Nephron (organoid): Measurements from ENCODE around the gene ZNF385D.
A peak's percentile ranks its signal among the peaks of the same experiment; 100 is the strongest.

ENCODE experiments used
- H3K27ac Mint-ChIP-seq, 3 experiments: 2 replicates each; pipeline ENCODE4 v1.8.0; 2020; ENCODE audit warnings: mixed read lengths in 3 of 3, mild to moderate bottlenecking in 2 of 3, moderate library complexity in 1 of 3
- H3K27me3 Mint-ChIP-seq: 2 replicates; pipeline ENCODE4 v1.8.0; 2021; ENCODE audit warnings: low read depth, mild to moderate bottlenecking, moderate library complexity, mixed read lengths
- H3K36me3 Mint-ChIP-seq: 2 replicates; pipeline ENCODE4 v1.8.0; 2020; ENCODE audit warnings: low read depth, mixed read lengths
- H3K4me1 Mint-ChIP-seq: 2 replicates; pipeline ENCODE4 v1.8.0; 2020; ENCODE audit warnings: mixed read lengths
- H3K4me3 Mint-ChIP-seq, 3 experiments: 2 replicates each; pipeline ENCODE4 v1.8.0; 2020; ENCODE audit warnings: mild to moderate bottlenecking in 3 of 3, mixed read lengths in 3 of 3, moderate library complexity in 2 of 3
- H3K9me3 Mint-ChIP-seq: 2 replicates; pipeline ENCODE4 v1.8.0; 2020; ENCODE audit warnings: mixed read lengths
- TF ChIP-seq, protein P1 (sequence below), 3 experiments: fragments of 200-600 bp; sonication (generic); IDR thresholded peaks; one replicate each; pipeline ENCODE4 v1.5.0; 2021; ENCODE audit warnings: antibody characterized with exemption in 3 of 3; ENCODE audit not compliant: unreplicated experiment in 3 of 3

Gene ZNF385D

GRCh38 chr3:21551019-21551418 is 200.0 kb downstream of the ZNF385D start:
- Mint-ChIP-seq H3K4me3 (no peak overlapping the region), H3K36me3 (peaks cover 3% of the 10 kb centered on the region), H3K27me3 (no peaks in the 10 kb centered on the region), H3K27ac (peak overlapping the region; percentile 40 to 93 (median 63)), H3K9me3 (peaks cover under 1% of the 10 kb centered on the region), H3K4me1 (peaks cover 11% of the 10 kb centered on the region)
- TF ChIP-seq, protein P1, sequence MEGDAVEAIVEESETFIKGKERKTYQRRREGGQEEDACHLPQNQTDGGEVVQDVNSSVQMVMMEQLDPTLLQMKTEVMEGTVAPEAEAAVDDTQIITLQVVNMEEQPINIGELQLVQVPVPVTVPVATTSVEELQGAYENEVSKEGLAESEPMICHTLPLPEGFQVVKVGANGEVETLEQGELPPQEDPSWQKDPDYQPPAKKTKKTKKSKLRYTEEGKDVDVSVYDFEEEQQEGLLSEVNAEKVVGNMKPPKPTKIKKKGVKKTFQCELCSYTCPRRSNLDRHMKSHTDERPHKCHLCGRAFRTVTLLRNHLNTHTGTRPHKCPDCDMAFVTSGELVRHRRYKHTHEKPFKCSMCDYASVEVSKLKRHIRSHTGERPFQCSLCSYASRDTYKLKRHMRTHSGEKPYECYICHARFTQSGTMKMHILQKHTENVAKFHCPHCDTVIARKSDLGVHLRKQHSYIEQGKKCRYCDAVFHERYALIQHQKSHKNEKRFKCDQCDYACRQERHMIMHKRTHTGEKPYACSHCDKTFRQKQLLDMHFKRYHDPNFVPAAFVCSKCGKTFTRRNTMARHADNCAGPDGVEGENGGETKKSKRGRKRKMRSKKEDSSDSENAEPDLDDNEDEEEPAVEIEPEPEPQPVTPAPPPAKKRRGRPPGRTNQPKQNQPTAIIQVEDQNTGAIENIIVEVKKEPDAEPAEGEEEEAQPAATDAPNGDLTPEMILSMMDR (IDR thresholded peaks at IDR 0.05; ENCODE audit: unreplicated experiment in 3 of 3) = peak; percentile 26 to 30 (median 30)

DNA sequence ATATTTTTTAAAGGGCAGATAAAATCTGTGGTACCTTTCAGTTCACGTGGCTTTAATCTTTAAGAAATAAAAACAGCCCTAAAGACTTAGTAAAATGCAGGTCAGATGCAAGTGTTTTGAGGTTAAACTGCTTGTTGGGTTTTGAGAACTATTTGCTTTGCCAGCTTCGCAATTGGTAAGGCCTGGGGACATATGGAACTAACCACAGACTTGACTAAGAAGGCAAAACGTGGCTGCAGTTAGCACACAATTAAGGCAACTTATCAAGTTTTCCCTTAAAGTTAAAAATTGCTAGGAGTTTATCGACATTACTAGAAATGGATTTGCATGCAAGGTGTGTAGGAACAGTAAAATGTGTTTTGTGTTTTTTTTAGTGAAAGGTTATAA is 206.9 kb downstream of the ZNF385D start:
- H3K9me3 Mint-ChIP-seq = no peaks in the 10 kb centered on the region
- H3K4me1 Mint-ChIP-seq = no peaks in the 10 kb centered on the region
- H3K4me3 Mint-ChIP-seq = no peak overlapping the region
- H3K36me3 Mint-ChIP-seq = peaks cover 4% of the 10 kb centered on the region
- peak overlapping the region in 2 of 3 experiments; percentile 26 to 31 for H3K27ac Mint-ChIP-seq
- TF ChIP-seq, protein P1 (IDR thresholded peaks at IDR 0.05; ENCODE audit: unreplicated experiment in 3 of 3) = no peak
- H3K27me3 Mint-ChIP-seq = no peaks in the 10 kb centered on the region

DNA sequence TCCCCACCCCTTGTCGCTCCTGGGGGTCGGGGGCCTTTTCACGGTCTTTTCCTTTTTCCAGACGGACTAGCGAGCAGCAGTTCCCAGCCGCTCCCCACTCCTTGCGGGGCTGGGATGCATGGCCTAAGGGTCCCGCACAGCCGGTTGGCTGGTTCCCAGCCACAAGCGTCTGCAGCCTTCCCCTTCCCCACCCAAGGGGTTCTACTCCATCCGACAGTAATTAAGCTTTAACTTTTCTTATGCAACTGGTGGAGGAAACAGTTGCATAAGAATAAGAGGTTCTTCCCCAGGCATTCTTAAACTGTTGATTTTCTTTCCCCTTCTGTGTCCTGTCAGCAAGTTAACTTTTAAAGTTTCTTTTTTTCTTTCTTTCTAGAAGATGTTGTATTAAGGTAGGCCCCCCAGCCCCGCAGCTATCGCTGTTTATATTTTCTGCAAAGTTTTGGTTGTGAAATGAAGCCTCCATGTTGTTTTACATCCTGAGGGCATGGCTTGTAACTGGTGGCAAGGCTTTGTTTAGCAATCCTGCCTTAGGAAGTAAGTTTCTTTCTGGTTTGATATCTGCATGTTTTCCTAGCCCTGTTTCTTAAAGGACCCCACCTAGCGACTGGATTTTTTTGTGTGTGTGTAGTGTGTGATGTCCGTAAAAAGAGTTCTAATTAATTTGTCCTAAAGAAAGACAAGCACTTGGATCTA is 207.5 kb downstream of the ZNF385D start:
- TF ChIP-seq, protein P1 (IDR thresholded peaks at IDR 0.05; ENCODE audit: unreplicated experiment in 3 of 3) = no peak
- no peaks in the 10 kb centered on the region for H3K9me3 Mint-ChIP-seq
- H3K36me3 Mint-ChIP-seq = peaks cover 4% of the 10 kb centered on the region
- no peaks in the 10 kb centered on the region for H3K4me1 Mint-ChIP-seq
- H3K27me3 Mint-ChIP-seq = no peaks in the 10 kb centered on the region
- peak overlapping the region in 2 of 3 experiments; percentile 0 to 41 for H3K27ac Mint-ChIP-seq
- H3K4me3 Mint-ChIP-seq = no peak overlapping the region

- TF ChIP-seq, protein P1 (IDR thresholded peaks at IDR 0.05; ENCODE audit: unreplicated experiment in 3 of 3) = no peak
- Mint-ChIP-seq H3K4me1 (no peaks in the 10 kb centered on the region), H3K27ac (no peak overlapping the region), H3K9me3 (no peaks in the 10 kb centered on the region), H3K27me3 (no peaks in the 10 kb centered on the region), H3K36me3 (peaks cover 4% of the 10 kb centered on the region), H3K4me3 (no peak overlapping the region)
Measured at GRCh38 chr3:21542656-21543379, 208.2 kb downstream of the ZNF385D start.

DNA sequence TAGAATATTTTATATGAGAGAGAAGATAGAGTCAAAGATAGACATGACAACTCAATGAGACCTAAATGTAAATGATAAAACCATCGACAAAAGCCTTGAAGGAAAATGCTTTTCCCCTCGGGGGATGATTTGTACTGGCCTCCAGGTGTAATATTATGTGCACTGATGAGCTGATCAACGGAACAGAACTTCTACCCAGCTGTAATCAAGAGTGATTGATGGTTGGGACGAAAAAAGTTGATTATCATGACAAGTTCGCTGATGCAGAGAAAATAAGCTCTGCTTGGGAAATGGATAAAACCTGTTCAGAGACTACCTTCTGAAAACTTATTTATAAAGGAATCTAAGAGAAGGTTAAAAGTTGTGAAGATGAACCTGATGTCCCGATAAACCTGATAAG is 210.7 kb downstream of the ZNF385D start:
- Mint-ChIP-seq H3K27me3 (no peaks in the 10 kb centered on the region), H3K9me3 (no peaks in the 10 kb centered on the region), H3K36me3 (peaks cover 4% of the 10 kb centered on the region), H3K4me1 (peaks cover 2% of the 10 kb centered on the region), H3K4me3 (no peak overlapping the region), H3K27ac (no peak overlapping the region)
- TF ChIP-seq, protein P1 (IDR thresholded peaks at IDR 0.05; ENCODE audit: unreplicated experiment in 3 of 3) = no peak
